ENCODE data around the gene FLNC. TPM values are rescaled to one million over a fixed set of nuclear protein-coding genes. Genes with fewer than 3 reads are reported as not detected.

Gene FLNC
- total and polyA plus RNA-seq, 9 of the 15 experiments (the other 6 are each of a cell fraction or from before 2014, with no cell fraction given), result 0.90 to 155 (median 28.8) TPM

DNA sequence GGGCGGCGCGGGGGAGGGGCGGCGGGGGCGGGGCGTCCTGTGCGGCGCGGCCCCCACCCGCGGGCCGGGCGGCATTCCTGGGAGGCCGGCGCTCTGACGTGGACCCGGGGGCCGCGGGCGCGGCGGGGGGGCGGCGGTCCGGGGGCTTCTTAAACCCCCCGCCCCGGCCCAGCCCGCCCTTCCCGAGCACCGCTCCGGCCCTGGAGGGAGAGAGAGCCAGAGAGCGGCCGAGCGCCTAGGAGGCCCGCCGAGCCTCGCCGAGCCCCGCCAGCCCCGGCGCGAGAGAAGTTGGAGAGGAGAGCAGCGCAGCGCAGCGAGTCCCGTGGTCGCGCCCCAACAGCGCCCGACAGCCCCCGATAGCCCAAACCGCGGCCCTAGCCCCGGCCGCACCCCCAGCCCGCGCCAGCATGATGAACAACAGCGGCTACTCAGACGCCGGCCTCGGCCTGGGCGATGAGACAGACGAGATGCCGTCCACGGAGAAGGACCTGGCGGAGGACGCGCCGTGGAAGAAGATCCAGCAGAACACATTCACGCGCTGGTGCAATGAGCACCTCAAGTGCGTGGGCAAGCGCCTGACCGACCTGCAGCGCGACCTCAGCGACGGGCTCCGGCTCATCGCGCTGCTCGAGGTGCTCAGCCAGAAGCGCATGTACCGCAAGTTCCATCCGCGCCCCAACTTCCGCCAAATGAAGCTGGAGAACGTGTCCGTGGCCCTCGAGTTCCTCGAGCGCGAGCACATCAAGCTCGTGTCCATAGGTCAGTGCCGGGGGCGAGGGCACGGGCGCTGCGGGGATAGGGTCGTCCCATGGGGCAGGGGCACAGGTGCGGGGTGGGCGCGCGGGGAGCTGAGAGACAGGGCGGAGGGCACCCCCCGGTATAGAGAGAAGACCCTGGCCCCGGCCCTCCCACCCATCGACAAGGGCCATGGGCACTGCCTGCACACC, at the start of gene FLNC (continued):
- TF ChIP-seq, protein P1, sequence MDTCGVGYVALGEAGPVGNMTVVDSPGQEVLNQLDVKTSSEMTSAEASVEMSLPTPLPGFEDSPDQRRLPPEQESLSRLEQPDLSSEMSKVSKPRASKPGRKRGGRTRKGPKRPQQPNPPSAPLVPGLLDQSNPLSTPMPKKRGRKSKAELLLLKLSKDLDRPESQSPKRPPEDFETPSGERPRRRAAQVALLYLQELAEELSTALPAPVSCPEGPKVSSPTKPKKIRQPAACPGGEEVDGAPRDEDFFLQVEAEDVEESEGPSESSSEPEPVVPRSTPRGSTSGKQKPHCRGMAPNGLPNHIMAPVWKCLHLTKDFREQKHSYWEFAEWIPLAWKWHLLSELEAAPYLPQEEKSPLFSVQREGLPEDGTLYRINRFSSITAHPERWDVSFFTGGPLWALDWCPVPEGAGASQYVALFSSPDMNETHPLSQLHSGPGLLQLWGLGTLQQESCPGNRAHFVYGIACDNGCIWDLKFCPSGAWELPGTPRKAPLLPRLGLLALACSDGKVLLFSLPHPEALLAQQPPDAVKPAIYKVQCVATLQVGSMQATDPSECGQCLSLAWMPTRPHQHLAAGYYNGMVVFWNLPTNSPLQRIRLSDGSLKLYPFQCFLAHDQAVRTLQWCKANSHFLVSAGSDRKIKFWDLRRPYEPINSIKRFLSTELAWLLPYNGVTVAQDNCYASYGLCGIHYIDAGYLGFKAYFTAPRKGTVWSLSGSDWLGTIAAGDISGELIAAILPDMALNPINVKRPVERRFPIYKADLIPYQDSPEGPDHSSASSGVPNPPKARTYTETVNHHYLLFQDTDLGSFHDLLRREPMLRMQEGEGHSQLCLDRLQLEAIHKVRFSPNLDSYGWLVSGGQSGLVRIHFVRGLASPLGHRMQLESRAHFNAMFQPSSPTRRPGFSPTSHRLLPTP (IDR thresholded peaks at IDR 0.05; ENCODE audit: borderline replicate concordance, extremely low read depth, insufficient read length), result no peak
- TF ChIP-seq CBX1 (IDR thresholded peaks at IDR 0.05; ENCODE audit: low read depth) (no peak; the same call in 1 of the 2 replicates), PHF8 (IDR thresholded peaks at IDR 0.05; ENCODE audit: borderline replicate concordance, low read length) (peak; percentile 58; the same call in 1 of the 2 replicates), ZNF217 (CRISPR knock-in tag; IDR thresholded peaks at IDR 0.05) (no peak), ZNF668 (CRISPR knock-in tag; IDR thresholded peaks at IDR 0.05) (no peak), SMAD2 (IDR thresholded peaks at IDR 0.05; ENCODE audit: low read depth, low read length) (no peak), SMARCA4 (IDR thresholded peaks at IDR 0.05) (peak; percentile 48)
- TF ChIP-seq, protein P2, sequence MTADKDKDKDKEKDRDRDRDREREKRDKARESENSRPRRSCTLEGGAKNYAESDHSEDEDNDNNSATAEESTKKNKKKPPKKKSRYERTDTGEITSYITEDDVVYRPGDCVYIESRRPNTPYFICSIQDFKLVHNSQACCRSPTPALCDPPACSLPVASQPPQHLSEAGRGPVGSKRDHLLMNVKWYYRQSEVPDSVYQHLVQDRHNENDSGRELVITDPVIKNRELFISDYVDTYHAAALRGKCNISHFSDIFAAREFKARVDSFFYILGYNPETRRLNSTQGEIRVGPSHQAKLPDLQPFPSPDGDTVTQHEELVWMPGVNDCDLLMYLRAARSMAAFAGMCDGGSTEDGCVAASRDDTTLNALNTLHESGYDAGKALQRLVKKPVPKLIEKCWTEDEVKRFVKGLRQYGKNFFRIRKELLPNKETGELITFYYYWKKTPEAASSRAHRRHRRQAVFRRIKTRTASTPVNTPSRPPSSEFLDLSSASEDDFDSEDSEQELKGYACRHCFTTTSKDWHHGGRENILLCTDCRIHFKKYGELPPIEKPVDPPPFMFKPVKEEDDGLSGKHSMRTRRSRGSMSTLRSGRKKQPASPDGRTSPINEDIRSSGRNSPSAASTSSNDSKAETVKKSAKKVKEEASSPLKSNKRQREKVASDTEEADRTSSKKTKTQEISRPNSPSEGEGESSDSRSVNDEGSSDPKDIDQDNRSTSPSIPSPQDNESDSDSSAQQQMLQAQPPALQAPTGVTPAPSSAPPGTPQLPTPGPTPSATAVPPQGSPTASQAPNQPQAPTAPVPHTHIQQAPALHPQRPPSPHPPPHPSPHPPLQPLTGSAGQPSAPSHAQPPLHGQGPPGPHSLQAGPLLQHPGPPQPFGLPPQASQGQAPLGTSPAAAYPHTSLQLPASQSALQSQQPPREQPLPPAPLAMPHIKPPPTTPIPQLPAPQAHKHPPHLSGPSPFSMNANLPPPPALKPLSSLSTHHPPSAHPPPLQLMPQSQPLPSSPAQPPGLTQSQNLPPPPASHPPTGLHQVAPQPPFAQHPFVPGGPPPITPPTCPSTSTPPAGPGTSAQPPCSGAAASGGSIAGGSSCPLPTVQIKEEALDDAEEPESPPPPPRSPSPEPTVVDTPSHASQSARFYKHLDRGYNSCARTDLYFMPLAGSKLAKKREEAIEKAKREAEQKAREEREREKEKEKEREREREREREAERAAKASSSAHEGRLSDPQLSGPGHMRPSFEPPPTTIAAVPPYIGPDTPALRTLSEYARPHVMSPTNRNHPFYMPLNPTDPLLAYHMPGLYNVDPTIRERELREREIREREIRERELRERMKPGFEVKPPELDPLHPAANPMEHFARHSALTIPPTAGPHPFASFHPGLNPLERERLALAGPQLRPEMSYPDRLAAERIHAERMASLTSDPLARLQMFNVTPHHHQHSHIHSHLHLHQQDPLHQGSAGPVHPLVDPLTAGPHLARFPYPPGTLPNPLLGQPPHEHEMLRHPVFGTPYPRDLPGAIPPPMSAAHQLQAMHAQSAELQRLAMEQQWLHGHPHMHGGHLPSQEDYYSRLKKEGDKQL (CRISPR knock-in tag; IDR thresholded peaks at IDR 0.05; ENCODE audit: borderline replicate concordance), result peak; percentile 92; the same call in 1 of the 2 replicates
- TF ChIP-seq, protein P3, sequence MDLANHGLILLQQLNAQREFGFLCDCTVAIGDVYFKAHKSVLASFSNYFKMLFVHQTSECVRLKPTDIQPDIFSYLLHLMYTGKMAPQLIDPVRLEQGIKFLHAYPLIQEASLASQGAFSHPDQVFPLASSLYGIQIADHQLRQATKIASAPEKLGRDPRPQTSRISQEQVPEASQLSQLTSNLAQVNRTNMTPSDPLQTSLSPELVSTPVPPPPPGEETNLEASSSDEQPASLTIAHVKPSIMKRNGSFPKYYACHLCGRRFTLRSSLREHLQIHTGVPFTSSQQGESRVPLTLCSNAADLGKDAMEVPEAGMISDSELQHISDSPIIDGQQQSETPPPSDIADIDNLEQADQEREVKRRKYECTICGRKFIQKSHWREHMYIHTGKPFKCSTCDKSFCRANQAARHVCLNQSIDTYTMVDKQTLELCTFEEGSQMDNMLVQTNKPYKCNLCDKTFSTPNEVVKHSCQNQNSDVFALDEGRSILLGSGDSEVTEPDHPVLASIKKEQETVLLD (IDR thresholded peaks at IDR 0.05), result peak; percentile 69
- TF ChIP-seq, protein P4, sequence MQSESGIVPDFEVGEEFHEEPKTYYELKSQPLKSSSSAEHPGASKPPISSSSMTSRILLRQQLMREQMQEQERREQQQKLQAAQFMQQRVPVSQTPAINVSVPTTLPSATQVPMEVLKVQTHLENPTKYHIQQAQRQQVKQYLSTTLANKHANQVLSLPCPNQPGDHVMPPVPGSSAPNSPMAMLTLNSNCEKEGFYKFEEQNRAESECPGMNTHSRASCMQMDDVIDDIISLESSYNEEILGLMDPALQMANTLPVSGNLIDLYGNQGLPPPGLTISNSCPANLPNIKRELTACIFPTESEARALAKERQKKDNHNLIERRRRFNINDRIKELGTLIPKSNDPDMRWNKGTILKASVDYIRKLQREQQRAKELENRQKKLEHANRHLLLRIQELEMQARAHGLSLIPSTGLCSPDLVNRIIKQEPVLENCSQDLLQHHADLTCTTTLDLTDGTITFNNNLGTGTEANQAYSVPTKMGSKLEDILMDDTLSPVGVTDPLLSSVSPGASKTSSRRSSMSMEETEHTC (IDR thresholded peaks at IDR 0.05), result no peak
- TF ChIP-seq, protein P5, sequence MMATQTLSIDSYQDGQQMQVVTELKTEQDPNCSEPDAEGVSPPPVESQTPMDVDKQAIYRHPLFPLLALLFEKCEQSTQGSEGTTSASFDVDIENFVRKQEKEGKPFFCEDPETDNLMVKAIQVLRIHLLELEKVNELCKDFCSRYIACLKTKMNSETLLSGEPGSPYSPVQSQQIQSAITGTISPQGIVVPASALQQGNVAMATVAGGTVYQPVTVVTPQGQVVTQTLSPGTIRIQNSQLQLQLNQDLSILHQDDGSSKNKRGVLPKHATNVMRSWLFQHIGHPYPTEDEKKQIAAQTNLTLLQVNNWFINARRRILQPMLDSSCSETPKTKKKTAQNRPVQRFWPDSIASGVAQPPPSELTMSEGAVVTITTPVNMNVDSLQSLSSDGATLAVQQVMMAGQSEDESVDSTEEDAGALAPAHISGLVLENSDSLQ (IDR thresholded peaks at IDR 0.05), result no peak
